Astrocyte of the cerebellum (primary cell): ENCODE measurements around the gene LAMB1.

Experiments used
- DNase-seq: peaks from one replicate; pipeline ENCODE4 v3.0.0-alpha.2; 2011; ENCODE audit warnings: low read depth
- H3K4me3 ChIP-seq: 2 replicates; pipeline ENCODE4 v1.5.1; 2011; ENCODE audit warnings: mild to moderate bottlenecking, low read depth, low read length, moderate library complexity
- CTCF ChIP-seq: IDR thresholded peaks from 2 replicates; pipeline ENCODE4 v1.5.1; 2012; ENCODE audit warnings: low read length, low read depth, moderate library complexity, mild to moderate bottlenecking; ENCODE audit errors: missing control alignments
- in situ Hi-C: cut with HindIII; loops from 2 replicates; pipeline ENCODE4 v1.10.0; 2017; ENCODE audit warnings: low sequenced_read_pairs

Gene LAMB1

GRCh38 chr7:108000875-108001763 is 1.8 kb downstream of the LAMB1 start:
- no peak for DNase-seq
- TF ChIP-seq CTCF, result peak; percentile 24
- in situ Hi-C loops, result no loop called here
- peak overlapping the region; percentile 74 for H3K4me3 ChIP-seq

GRCh38 chr7:107999779-108000560 is 3.0 kb downstream of the LAMB1 start:
- peak overlapping the region; percentile 74 for H3K4me3 ChIP-seq
- in situ Hi-C loops, result loop anchor here (5.0 kb wide), 1 partner anchor 147 kb away; no protein-coding TSS in a partner anchor
- no peak for DNase-seq
- no peak for TF ChIP-seq CTCF

- H3K4me3 ChIP-seq, result peak overlapping the region; percentile 74
- no peak for TF ChIP-seq CTCF
- no peak for DNase-seq
- in situ Hi-C loops, result loop anchor here (5.0 kb wide), 1 partner anchor 148 kb away; no protein-coding TSS in a partner anchor
Measured at GRCh38 chr7:107998660-107999480, 4.1 kb downstream of the LAMB1 start.

GRCh38 chr7:107998150-107998549 is 4.8 kb downstream of the LAMB1 start:
- in situ Hi-C loops, result loop anchor here (5.0 kb wide), 1 partner anchor 149 kb away; no protein-coding TSS in a partner anchor
- DNase-seq, result no peak
- peak overlapping the region; percentile 14 for H3K4me3 ChIP-seq
- TF ChIP-seq CTCF, result no peak

GRCh38 chr7:107996072-107996882 is 6.7 kb downstream of the LAMB1 start:
- in situ Hi-C loops, result loop anchor here (5.0 kb wide), 1 partner anchor 151 kb away; no protein-coding TSS in a partner anchor
- TF ChIP-seq CTCF, result no peak
- no peak overlapping the region for H3K4me3 ChIP-seq
- no peak for DNase-seq
